HepG2 (cell line): ENCODE data around the gene ATG13. TPM values are rescaled to one million over a fixed set of nuclear protein-coding genes. Genes with fewer than 3 reads are reported as not detected.

Experiments
- ATAC-seq: fragments of 200-7000 bp; cut with Tn5 transposase; 3 replicates; pipeline ENCODE4 v1.9.1; 2020; ENCODE audit warnings: mild to moderate bottlenecking, moderate library complexity
- BruUV-seq: library from RNA; stranded (reverse); fragments of 400-500 nt; replicated peaks from 2 replicates; lab custom pipeline; 2021; lab: Mats Ljungman, UMichigan
- CTCF ChIA-PET: fragments of 300-600 bp; formaldehyde crosslinking; extraction: SDS; loops from one replicate; lab custom pipeline; 2021; ENCODE audit warnings: low total read pairs, inconsistent platforms, low intra/inter-chr PET ratio; lab: Yijun Ruan, JAX
- POLR2A ChIA-PET: fragments of 350-600 bp; sonication (Branson Sonifier 250); formaldehyde crosslinking; loops from one replicate; lab custom pipeline; 2020; ENCODE audit warnings: antibody characterized with exemption, inconsistent platforms; lab: Yijun Ruan, JAX
- DNase-seq: peaks from one replicate; pipeline ENCODE4 v3.0.0-alpha.2; 2015; ENCODE audit warnings: low spot score
- FAIRE-seq: peaks from 3 replicates; lab custom pipeline; 2011; peaks lifted over from hg19 to GRCh38; lab: Jason Lieb, UNC
- H2AFZ ChIP-seq: one replicate; pipeline ENCODE4 v1.6.1; 2011; ENCODE audit warnings: low read length, inconsistent platforms
- H3K27ac ChIP-seq: fragments of 300-600 bp; 3 replicates; pipeline ENCODE4 v1.8.0; 2011; ENCODE audit warnings: mixed run types, mild to moderate bottlenecking, mixed read lengths, low read length, inconsistent platforms; ENCODE audit not compliant: insufficient read depth; ENCODE audit errors: extremely low read length
- H3K27me3 ChIP-seq, 2 experiments: fragments of 200-600 bp in 1 of 2; 2 replicates in 1 of 2; 3 replicates in 1 of 2; pipeline versions ENCODE4 v1.6.0 to v1.8.0; 2011; ENCODE audit warnings: low read length in 2 of 2, mild to moderate bottlenecking in 2 of 2, moderate library complexity in 2 of 2, inconsistent platforms in 1 of 2; ENCODE audit not compliant: insufficient read depth in 2 of 2, control insufficient read depth in 1 of 2
- H3K36me3 ChIP-seq, 2 experiments: fragments of 200-600 bp in 1 of 2; replicated peaks in 1 of 2; 2 replicates in 1 of 2; 3 replicates in 1 of 2; pipeline versions ENCODE4 v1.5.1 to v1.8.0; 2011; ENCODE audit warnings: low read length in 2 of 2, inconsistent platforms in 1 of 2; ENCODE audit not compliant: insufficient read depth in 2 of 2, control insufficient read depth in 1 of 2
- H3K4me1 ChIP-seq: 2 replicates; pipeline ENCODE4 v1.5.1; 2012; ENCODE audit warnings: low read length, inconsistent platforms; ENCODE audit not compliant: insufficient read depth
- H3K4me2 ChIP-seq: 2 replicates; pipeline ENCODE4 v1.6.0; 2011; ENCODE audit warnings: low read depth, low read length, inconsistent platforms
- H3K4me3 ChIP-seq, 3 experiments: fragments of 200-600 bp in 1 of 3; sonication (generic), shearing (Covaris generic) in 1 of 3; replicated peaks in 1 of 3; 2 replicates each; pipeline ENCODE4 v1.5.1; 2011 to 2016; ENCODE audit warnings: low read length in 3 of 3, inconsistent platforms in 2 of 3, low read depth in 2 of 3, mild to moderate bottlenecking in 2 of 3, control low read depth in 1 of 3, mixed read lengths in 1 of 3; ENCODE audit not compliant: insufficient read depth in 1 of 3
- H3K79me2 ChIP-seq: one replicate; pipeline ENCODE4 v1.6.1; 2011; ENCODE audit warnings: low read length, inconsistent platforms; ENCODE audit not compliant: insufficient read depth
- H3K9ac ChIP-seq: 2 replicates; pipeline ENCODE4 v1.6.0; 2011; ENCODE audit warnings: mild to moderate bottlenecking, low read depth, low read length, inconsistent platforms; ENCODE audit not compliant: insufficient read depth
- H3K9me3 ChIP-seq: 2 replicates; pipeline ENCODE4 v1.5.1; 2012; ENCODE audit warnings: mild to moderate bottlenecking, low read length
- H4K20me1 ChIP-seq: 2 replicates; pipeline ENCODE4 v1.6.0; 2011; ENCODE audit warnings: inconsistent platforms, mild to moderate bottlenecking, low read length, moderate library complexity; ENCODE audit not compliant: insufficient read depth
- CAMTA2 ChIP-seq: sonication (generic); formaldehyde crosslinking; IDR thresholded peaks from 2 replicates; pipeline ENCODE4 v1.4.0; 2020; ENCODE audit warnings: mild to moderate bottlenecking, missing genetic modification reagents, borderline replicate concordance
- FOXA3 ChIP-seq: IDR thresholded peaks from 2 replicates; pipeline ENCODE4 v1.6.1; 2016; ENCODE audit warnings: missing genetic modification reagents, missing compliant biosample characterization
- NFATC3 ChIP-seq: sonication (generic); formaldehyde crosslinking; IDR thresholded peaks from 2 replicates; pipeline ENCODE4 v1.5.1; 2020; ENCODE audit warnings: mild to moderate bottlenecking, missing genetic modification reagents
- RORA ChIP-seq: sonication (generic); formaldehyde crosslinking; IDR thresholded peaks from 2 replicates; pipeline ENCODE4 v1.5.0; 2020; ENCODE audit warnings: mild to moderate bottlenecking, missing genetic modification reagents, moderate library complexity
- ZMYM2 ChIP-seq: sonication (generic); formaldehyde crosslinking; IDR thresholded peaks from 2 replicates; pipeline ENCODE4 v1.8.0; 2022; ENCODE audit warnings: mild to moderate bottlenecking, missing genetic modification reagents
- ZNF550 ChIP-seq: sonication (generic); formaldehyde crosslinking; IDR thresholded peaks from 2 replicates; pipeline ENCODE4 v1.4.0; 2020; ENCODE audit warnings: mild to moderate bottlenecking, missing genetic modification reagents, borderline replicate concordance
- WGBS: methylation state at CpG from one replicate; pipeline ENCODE4 v1.1.6; 2017; ENCODE audit warnings: low lambda C conversion rate; 5-methylcytosine and 5-hydroxymethylcytosine counted together
- in situ Hi-C: cut with HindIII; loops from 2 replicates; pipeline ENCODE4 v1.10.0; 2017; ENCODE audit warnings: low pct_unique_long_range_greater_than_20kb; ENCODE audit not compliant: extremely low pct_ligation_motif_present
- intact Hi-C: fragments of 100-400 bp; cut with micrococcal nuclease; formaldehyde crosslinking; loops from one replicate; pipeline ENCODE4 v1.10.0; 2022; ENCODE audit not compliant: unreplicated experiment
- polyA plus RNA-seq, 8 experiments: library from polyadenylated mRNA; depleted of rRNA in 3 of 8; stranded (reverse) in 7 of 8; unstranded in 1 of 8; fragments of >200 nt; fragmentation: Illumina TruSeq in 4 of 8; extraction: Trizol in 4 of 8; gene quantifications; 2 replicates each; pipeline versions ENCODE4 v1.2.1 to v1.2.3, GENCODE V29; 2011 to 2016; ENCODE audit warnings: low read depth in 4 of 8, missing spikeins in 1 of 8, mixed read lengths in 1 of 8; ENCODE audit not compliant: insufficient read depth in 1 of 8
- total RNA-seq, 5 experiments: library from RNA; depleted of rRNA; stranded (reverse); fragments of >200 nt; fragmentation: Illumina TruSeq; extraction: Trizol; gene quantifications; 2 replicates each; pipeline ENCODE4 v1.2.3, GENCODE V29; 2016; ENCODE audit warnings: low read depth in 1 of 5
- TF ChIP-seq, protein P1 (sequence below): sonication (generic); formaldehyde crosslinking; IDR thresholded peaks from 2 replicates; pipeline ENCODE4 v1.8.0; 2022; ENCODE audit warnings: mild to moderate bottlenecking, missing genetic modification reagents; ENCODE audit not compliant: insufficient replicate concordance
- TF ChIP-seq, protein P2 (sequence below): sonication (generic); formaldehyde crosslinking; IDR thresholded peaks from 2 replicates; pipeline ENCODE4 v1.4.0; 2020; ENCODE audit warnings: missing genetic modification reagents
- TF ChIP-seq, protein P3 (sequence below): sonication (generic); formaldehyde crosslinking; IDR thresholded peaks from 2 replicates; pipeline ENCODE4 v1.4.0; 2020; ENCODE audit warnings: missing genetic modification reagents; ENCODE audit errors: not compliant biosample characterization
- TF ChIP-seq, protein P4 (sequence below): sonication (generic); formaldehyde crosslinking; IDR thresholded peaks from 2 replicates; pipeline ENCODE4 v1.8.1; 2023; ENCODE audit warnings: missing genetic modification reagents, inconsistent platforms, borderline replicate concordance
- TF ChIP-seq, protein P5 (sequence below): IDR thresholded peaks from 2 replicates; pipeline ENCODE4 v1.6.1; 2016; ENCODE audit warnings: low read depth, missing genetic modification reagents, missing compliant biosample characterization
- TF ChIP-seq, protein P6 (sequence below): sonication (generic); formaldehyde crosslinking; IDR thresholded peaks from 2 replicates; pipeline ENCODE4 v1.4.0; 2020; ENCODE audit warnings: missing genetic modification reagents

Gene ATG13
- total and polyA plus RNA-seq, 2 of the 13 experiments (the other 11 are each of a cell fraction or from before 2014, with no cell fraction given) = 55.0 to 77.3 TPM

DNA sequence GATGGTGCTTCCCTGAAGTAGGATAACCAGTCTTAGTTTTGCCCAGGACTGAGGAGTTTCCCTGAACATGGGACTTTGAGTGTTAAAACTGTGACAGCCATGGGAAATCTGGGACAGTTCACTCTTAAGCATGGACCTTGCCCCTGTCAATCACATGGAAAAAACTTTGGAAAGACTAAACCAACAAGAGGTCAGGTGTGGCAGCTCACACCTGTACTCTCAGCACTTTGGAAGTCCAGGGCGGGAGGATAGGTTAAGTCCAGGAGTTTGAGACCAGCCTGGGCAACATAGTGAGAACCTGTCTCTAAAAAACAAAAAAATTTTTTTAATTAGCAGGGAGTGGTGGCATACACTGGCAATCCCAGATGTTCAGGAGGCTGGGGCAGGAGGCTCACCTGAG lies 20.2 kb upstream of the ATG13 start:
- ChIA-PET POLR2A (no interaction called here), CTCF (no interaction called here)
- Histone ChIP-seq H3K4me3 (no peak overlapping the region), H4K20me1 (no peaks in the 10 kb centered on the region), H3K4me2 (peak overlapping the region; percentile 46), H3K4me1 (peaks cover 30% of the 10 kb centered on the region), H3K27ac (peak overlapping the region; percentile 27), H3K36me3 (no peaks in the 10 kb centered on the region; a peak in 1 of 5 replicates), H3K79me2 (peaks cover 25% of the 10 kb centered on the region), H3K27me3 (peaks cover 0 to 4% of the 10 kb centered on the region in 2 experiments; a peak in 1 of 5 replicates), H3K9me3 (no peaks in the 10 kb centered on the region), H3K9ac (no peak overlapping the region), H2AFZ (no peak overlapping the region)
- intact Hi-C loops = no loop called here
- peak; percentile 80 for DNase-seq
- peak; percentile 44 for ATAC-seq
- BruUV-seq = no TSS peak
- WGBS = 14% methylated on average over 1 of the region's 1 CpG
- FAIRE-seq = peak; percentile 36
- in situ Hi-C loops = no loop called here
- TF ChIP-seq ZMYM2 = peak; percentile 52; the same call in 1 of the 2 replicates
- TF ChIP-seq, protein P1, sequence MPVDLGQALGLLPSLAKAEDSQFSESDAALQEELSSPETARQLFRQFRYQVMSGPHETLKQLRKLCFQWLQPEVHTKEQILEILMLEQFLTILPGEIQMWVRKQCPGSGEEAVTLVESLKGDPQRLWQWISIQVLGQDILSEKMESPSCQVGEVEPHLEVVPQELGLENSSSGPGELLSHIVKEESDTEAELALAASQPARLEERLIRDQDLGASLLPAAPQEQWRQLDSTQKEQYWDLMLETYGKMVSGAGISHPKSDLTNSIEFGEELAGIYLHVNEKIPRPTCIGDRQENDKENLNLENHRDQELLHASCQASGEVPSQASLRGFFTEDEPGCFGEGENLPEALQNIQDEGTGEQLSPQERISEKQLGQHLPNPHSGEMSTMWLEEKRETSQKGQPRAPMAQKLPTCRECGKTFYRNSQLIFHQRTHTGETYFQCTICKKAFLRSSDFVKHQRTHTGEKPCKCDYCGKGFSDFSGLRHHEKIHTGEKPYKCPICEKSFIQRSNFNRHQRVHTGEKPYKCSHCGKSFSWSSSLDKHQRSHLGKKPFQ (CRISPR knock-in tag) = peak; percentile 95
- TF ChIP-seq, protein P2, sequence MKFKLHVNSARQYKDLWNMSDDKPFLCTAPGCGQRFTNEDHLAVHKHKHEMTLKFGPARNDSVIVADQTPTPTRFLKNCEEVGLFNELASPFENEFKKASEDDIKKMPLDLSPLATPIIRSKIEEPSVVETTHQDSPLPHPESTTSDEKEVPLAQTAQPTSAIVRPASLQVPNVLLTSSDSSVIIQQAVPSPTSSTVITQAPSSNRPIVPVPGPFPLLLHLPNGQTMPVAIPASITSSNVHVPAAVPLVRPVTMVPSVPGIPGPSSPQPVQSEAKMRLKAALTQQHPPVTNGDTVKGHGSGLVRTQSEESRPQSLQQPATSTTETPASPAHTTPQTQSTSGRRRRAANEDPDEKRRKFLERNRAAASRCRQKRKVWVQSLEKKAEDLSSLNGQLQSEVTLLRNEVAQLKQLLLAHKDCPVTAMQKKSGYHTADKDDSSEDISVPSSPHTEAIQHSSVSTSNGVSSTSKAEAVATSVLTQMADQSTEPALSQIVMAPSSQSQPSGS = no peak
- no peak for TF ChIP-seq CAMTA2 (CRISPR knock-in tag)
- no peak for TF ChIP-seq NFATC3 (CRISPR knock-in tag)
- no peak for TF ChIP-seq ZNF550
- TF ChIP-seq FOXA3 (CRISPR knock-in tag) = peak; percentile 42
- TF ChIP-seq, protein P3, sequence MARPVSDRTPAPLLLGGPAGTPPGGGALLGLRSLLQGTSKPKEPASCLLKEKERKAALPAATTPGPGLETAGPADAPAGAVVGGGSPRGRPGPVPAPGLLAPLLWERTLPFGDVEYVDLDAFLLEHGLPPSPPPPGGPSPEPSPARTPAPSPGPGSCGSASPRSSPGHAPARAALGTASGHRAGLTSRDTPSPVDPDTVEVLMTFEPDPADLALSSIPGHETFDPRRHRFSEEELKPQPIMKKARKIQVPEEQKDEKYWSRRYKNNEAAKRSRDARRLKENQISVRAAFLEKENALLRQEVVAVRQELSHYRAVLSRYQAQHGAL = no peak
- TF ChIP-seq, protein P4, sequence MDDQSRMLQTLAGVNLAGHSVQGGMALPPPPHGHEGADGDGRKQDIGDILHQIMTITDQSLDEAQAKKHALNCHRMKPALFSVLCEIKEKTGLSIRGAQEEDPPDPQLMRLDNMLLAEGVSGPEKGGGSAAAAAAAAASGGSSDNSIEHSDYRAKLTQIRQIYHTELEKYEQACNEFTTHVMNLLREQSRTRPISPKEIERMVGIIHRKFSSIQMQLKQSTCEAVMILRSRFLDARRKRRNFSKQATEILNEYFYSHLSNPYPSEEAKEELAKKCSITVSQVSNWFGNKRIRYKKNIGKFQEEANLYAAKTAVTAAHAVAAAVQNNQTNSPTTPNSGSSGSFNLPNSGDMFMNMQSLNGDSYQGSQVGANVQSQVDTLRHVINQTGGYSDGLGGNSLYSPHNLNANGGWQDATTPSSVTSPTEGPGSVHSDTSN = no peak
- TF ChIP-seq, protein P5, sequence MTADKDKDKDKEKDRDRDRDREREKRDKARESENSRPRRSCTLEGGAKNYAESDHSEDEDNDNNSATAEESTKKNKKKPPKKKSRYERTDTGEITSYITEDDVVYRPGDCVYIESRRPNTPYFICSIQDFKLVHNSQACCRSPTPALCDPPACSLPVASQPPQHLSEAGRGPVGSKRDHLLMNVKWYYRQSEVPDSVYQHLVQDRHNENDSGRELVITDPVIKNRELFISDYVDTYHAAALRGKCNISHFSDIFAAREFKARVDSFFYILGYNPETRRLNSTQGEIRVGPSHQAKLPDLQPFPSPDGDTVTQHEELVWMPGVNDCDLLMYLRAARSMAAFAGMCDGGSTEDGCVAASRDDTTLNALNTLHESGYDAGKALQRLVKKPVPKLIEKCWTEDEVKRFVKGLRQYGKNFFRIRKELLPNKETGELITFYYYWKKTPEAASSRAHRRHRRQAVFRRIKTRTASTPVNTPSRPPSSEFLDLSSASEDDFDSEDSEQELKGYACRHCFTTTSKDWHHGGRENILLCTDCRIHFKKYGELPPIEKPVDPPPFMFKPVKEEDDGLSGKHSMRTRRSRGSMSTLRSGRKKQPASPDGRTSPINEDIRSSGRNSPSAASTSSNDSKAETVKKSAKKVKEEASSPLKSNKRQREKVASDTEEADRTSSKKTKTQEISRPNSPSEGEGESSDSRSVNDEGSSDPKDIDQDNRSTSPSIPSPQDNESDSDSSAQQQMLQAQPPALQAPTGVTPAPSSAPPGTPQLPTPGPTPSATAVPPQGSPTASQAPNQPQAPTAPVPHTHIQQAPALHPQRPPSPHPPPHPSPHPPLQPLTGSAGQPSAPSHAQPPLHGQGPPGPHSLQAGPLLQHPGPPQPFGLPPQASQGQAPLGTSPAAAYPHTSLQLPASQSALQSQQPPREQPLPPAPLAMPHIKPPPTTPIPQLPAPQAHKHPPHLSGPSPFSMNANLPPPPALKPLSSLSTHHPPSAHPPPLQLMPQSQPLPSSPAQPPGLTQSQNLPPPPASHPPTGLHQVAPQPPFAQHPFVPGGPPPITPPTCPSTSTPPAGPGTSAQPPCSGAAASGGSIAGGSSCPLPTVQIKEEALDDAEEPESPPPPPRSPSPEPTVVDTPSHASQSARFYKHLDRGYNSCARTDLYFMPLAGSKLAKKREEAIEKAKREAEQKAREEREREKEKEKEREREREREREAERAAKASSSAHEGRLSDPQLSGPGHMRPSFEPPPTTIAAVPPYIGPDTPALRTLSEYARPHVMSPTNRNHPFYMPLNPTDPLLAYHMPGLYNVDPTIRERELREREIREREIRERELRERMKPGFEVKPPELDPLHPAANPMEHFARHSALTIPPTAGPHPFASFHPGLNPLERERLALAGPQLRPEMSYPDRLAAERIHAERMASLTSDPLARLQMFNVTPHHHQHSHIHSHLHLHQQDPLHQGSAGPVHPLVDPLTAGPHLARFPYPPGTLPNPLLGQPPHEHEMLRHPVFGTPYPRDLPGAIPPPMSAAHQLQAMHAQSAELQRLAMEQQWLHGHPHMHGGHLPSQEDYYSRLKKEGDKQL (CRISPR knock-in tag) = no peak
- TF ChIP-seq, protein P6, sequence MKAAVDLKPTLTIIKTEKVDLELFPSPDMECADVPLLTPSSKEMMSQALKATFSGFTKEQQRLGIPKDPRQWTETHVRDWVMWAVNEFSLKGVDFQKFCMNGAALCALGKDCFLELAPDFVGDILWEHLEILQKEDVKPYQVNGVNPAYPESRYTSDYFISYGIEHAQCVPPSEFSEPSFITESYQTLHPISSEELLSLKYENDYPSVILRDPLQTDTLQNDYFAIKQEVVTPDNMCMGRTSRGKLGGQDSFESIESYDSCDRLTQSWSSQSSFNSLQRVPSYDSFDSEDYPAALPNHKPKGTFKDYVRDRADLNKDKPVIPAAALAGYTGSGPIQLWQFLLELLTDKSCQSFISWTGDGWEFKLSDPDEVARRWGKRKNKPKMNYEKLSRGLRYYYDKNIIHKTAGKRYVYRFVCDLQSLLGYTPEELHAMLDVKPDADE = no peak
- TF ChIP-seq RORA (CRISPR knock-in tag) = no peak
